Hepatocyte (in vitro differentiated cells): Measurements from ENCODE around the gene ZMYM2.

Experiments used
- CTCF ChIP-seq: fragments of 200-600 bp; sonication (generic); IDR thresholded peaks from 2 replicates; pipeline ENCODE4 v1.5.1; 2016; ENCODE audit warnings: antibody characterized with exemption, mild to moderate bottlenecking; ENCODE audit not compliant: poor library complexity
- EZH2 ChIP-seq: fragments of 200-600 bp; sonication (generic); IDR thresholded peaks from 2 replicates; pipeline ENCODE4 v1.6.1; 2016; ENCODE audit warnings: antibody characterized with exemption, mild to moderate bottlenecking, borderline replicate concordance
- EZH2phosphoT487 ChIP-seq: fragments of 200-600 bp; sonication (generic); IDR thresholded peaks from one replicate; pipeline ENCODE4 v1.6.1; 2018; ENCODE audit warnings: antibody characterized with exemption, mild to moderate bottlenecking, low read depth, moderate library complexity; ENCODE audit not compliant: unreplicated experiment, severe bottlenecking

DNA sequence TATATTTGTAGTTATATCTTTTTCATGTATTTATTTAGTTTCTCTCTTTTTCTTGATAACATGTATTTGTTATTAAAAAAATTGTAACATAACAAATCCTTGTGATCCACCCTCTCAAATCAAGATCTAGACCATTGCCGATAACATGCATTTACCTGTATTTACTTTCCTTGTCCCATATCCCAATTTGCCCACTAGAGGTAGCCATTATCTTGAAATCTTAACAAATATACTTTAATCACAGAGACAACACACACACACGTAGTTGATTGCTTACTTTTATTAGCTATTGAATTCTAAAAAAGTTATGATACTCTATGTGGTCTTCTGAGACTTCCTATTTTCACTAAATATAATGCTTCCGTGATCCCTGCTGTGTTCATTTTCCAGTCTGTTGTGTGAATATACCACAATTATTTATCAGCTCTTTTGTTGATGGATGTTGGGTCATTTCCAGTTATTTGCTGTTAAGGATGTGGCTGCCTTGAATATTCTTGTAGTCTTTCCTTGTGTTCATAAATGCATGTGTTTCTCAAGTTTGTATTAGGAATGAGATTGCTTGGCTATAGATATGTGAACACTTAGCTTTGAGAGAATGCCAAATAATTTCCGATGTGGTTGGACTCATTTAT is 31.3 kb upstream of the ZMYM2 start:
- TF ChIP-seq CTCF (peak; percentile 48), EZH2 (no peak), EZH2phosphoT487 (no peak)
